HG02763 (cell line): ENCODE data around the gene GLMN.

ENCODE experiments used
- ATAC-seq: cut with Tn5 transposase; IDR thresholded peaks from one replicate; pipeline ENCODE4 v1.9.1; 2021; ENCODE audit warnings: mild to moderate bottlenecking, moderate library complexity; ENCODE audit not compliant: unreplicated experiment

GLMN gene

DNA sequence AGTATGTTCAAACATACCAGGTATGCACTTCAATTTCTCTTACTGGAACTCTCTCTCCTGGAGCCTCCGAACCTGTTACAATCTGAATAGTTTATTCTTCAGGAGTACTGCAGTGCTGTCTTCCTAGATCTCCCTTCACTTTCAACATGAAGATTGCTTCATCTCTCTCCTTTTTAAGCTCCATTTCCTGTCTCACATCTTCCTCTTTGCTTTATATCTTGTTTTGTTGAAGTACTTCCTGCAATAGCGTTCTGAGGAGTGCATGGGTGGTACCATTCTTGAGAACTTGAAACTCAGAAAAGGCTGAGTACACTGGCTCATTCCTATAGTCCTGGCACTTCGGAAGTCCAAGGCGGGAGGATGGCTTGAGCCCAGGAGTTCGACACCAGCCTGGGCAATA is 96.8 kb downstream of the GLMN start:
- no peak for ATAC-seq
